NB4 (cell line): ENCODE results near the gene NUAK2.

Experiments used
- POLR2A ChIP-seq: IDR thresholded peaks from 2 replicates; pipeline ENCODE4 v1.6.1; 2011; ENCODE audit warnings: mild to moderate bottlenecking; ENCODE audit not compliant: insufficient read length; ENCODE audit errors: extremely low read depth
- TF ChIP-seq, protein P1 (sequence below): IDR thresholded peaks from one replicate; pipeline ENCODE4 v1.5.1; 2012; ENCODE audit warnings: low read depth, low read length
- TF ChIP-seq, protein P2 (sequence below): IDR thresholded peaks from 2 replicates; pipeline ENCODE4 v1.6.1; 2011; ENCODE audit warnings: low read depth, low read length

DNA sequence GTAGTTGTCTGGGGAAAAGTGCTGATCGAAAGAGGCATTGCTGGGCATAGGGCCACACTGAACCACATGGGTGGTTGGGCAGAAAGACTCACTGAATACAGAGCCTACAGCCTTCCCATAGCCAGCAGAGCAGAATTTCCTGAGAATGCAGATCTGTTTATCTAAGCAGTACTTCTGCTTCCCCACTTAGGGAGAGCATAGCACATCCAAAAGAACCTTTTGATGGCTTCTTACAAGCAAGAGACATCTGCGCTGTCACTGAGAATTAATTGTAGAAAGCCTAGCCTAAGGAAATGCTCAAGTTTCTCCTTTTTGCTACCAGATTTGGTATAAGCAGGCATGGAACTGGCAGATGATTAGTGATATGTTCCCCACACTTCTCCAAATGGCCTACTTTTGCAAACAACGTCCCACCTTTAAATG lies 48.2 kb upstream of the NUAK2 start:
- TF ChIP-seq, protein P1, sequence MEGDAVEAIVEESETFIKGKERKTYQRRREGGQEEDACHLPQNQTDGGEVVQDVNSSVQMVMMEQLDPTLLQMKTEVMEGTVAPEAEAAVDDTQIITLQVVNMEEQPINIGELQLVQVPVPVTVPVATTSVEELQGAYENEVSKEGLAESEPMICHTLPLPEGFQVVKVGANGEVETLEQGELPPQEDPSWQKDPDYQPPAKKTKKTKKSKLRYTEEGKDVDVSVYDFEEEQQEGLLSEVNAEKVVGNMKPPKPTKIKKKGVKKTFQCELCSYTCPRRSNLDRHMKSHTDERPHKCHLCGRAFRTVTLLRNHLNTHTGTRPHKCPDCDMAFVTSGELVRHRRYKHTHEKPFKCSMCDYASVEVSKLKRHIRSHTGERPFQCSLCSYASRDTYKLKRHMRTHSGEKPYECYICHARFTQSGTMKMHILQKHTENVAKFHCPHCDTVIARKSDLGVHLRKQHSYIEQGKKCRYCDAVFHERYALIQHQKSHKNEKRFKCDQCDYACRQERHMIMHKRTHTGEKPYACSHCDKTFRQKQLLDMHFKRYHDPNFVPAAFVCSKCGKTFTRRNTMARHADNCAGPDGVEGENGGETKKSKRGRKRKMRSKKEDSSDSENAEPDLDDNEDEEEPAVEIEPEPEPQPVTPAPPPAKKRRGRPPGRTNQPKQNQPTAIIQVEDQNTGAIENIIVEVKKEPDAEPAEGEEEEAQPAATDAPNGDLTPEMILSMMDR, result no peak
- no peak for TF ChIP-seq POLR2A
- TF ChIP-seq, protein P2, sequence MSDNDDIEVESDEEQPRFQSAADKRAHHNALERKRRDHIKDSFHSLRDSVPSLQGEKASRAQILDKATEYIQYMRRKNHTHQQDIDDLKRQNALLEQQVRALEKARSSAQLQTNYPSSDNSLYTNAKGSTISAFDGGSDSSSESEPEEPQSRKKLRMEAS, result no peak
